ENCODE data around the gene MRPL49.
"Not testable (repeated sequence)": the region's sequence is repeated elsewhere in the genome, so short reads cannot be mapped to it uniquely, and the experiment has no call there.

The MRPL49 gene

GRCh38 chr11:65117206-65118096 lies 4.7 kb upstream of the MRPL49 start, which contains the start of gene ZNHIT2:
Gene ZNHIT2, minus strand, starts transcription at chr11:65117701. Its CDS starts 48 bp downstream, at chr11:65117653.
- peak; percentile 100 for DNase-seq (ENCODE audit: low spot score)

GRCh38 chr11:65118097-65118837 lies 3.9 kb upstream of the MRPL49 start:
- DNase-seq (ENCODE audit: low spot score), result no peak

- not testable (repeated sequence) for DNase-seq (ENCODE audit: low spot score)
Observed at GRCh38 chr11:65118891-65119669, 3.0 kb upstream of the MRPL49 start.

GRCh38 chr11:65119670-65119995 lies 2.5 kb upstream of the MRPL49 start:
- no peak for DNase-seq (ENCODE audit: low spot score)

GRCh38 chr11:65120831-65121230 lies 1.3 kb upstream of the MRPL49 start:
- DNase-seq (ENCODE audit: low spot score), result no peak

- no peak for DNase-seq (ENCODE audit: low spot score)
Observed at GRCh38 chr11:65121447-65121864, 665 bp upstream of the MRPL49 start.

- no peak for DNase-seq (ENCODE audit: low spot score)
Observed at GRCh38 chr11:65124480-65125196, 2.5 kb downstream of the MRPL49 start.

GRCh38 chr11:65125197-65126056 lies 3.3 kb downstream of the MRPL49 start:
- no peak for DNase-seq (ENCODE audit: low spot score)

- DNase-seq (ENCODE audit: low spot score), result no peak
Observed at GRCh38 chr11:65126624-65127274, 4.6 kb downstream of the MRPL49 start.

GRCh38 chr11:65127473-65128181 lies 5.5 kb downstream of the MRPL49 start:
- DNase-seq (ENCODE audit: low spot score), result no peak

GRCh38 chr11:65128182-65129145 lies 6.3 kb downstream of the MRPL49 start:
- DNase-seq (ENCODE audit: low spot score), result no peak

GRCh38 chr11:65129649-65130441 lies 7.7 kb downstream of the MRPL49 start:
- DNase-seq (ENCODE audit: low spot score), result no peak

- no peak for DNase-seq (ENCODE audit: low spot score)
Observed at GRCh38 chr11:65130631-65131416, 8.7 kb downstream of the MRPL49 start.

GRCh38 chr11:65131417-65131776 lies 9.3 kb downstream of the MRPL49 start:
- no peak for DNase-seq (ENCODE audit: low spot score)

GRCh38 chr11:65131895-65132237 lies 9.7 kb downstream of the MRPL49 start:
- DNase-seq (ENCODE audit: low spot score), result no peak

- no peak for DNase-seq (ENCODE audit: low spot score)
Observed at GRCh38 chr11:65132238-65132987, 10.3 kb downstream of the MRPL49 start.

All from CD4-positive, alpha-beta T cell treated with Interleukin-2 at 100 ng/mL for 4 hours (primary cell).